ENCODE measurements around the gene NDUFB8.

NDUFB8 gene

DNA sequence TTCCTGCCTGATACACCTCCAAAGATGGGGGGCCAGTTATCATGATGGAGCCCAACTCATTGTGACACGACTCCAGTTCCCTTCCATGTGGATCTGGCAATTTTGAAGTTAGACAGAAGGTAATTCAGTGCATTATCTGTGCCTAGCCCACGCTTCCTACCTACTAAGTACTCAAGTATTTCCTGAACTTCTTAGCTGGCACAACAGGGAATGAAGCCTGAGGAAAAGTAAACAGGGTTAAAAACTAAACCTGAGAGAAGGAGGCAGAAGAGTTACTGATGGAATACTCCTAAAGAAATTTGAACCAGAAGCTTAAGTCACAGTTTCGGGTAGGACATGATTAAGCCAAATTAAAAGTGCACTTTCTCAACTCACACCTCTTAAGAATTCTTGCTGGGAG lies 8.9 kb downstream of the NDUFB8 start:
- Histone ChIP-seq H3K9me3 (ENCODE audit: control insufficient read depth, insufficient read depth, low read length) (no peaks in the 10 kb centered on the region), H3K79me2 (ENCODE audit: control insufficient read depth, low read length) (no peaks in the 10 kb centered on the region), H3K27ac (ENCODE audit: low read depth, low read length) (no peak overlapping the region), H4K20me1 (ENCODE audit: control insufficient read depth, insufficient read depth, low read depth, low read length) (no peaks in the 10 kb centered on the region), H3K4me2 (ENCODE audit: low read length) (no peak overlapping the region), H3K36me3 (ENCODE audit: control insufficient read depth, low read length) (peaks cover 37% of the 10 kb centered on the region), H3K4me3 (ENCODE audit: low read length) (no peak overlapping the region), H3F3A (ENCODE audit: control insufficient read depth, insufficient read depth) (no peaks in the 10 kb centered on the region), H3K27me3 (ENCODE audit: control insufficient read depth, low read length) (no peaks in the 10 kb centered on the region), H3K9me2 (replicated peaks; ENCODE audit: control insufficient read depth, low read length) (no peaks in the 10 kb centered on the region), H3K4me1 (ENCODE audit: control insufficient read depth, low read length) (no peaks in the 10 kb centered on the region)
- TF ChIP-seq, protein P1, sequence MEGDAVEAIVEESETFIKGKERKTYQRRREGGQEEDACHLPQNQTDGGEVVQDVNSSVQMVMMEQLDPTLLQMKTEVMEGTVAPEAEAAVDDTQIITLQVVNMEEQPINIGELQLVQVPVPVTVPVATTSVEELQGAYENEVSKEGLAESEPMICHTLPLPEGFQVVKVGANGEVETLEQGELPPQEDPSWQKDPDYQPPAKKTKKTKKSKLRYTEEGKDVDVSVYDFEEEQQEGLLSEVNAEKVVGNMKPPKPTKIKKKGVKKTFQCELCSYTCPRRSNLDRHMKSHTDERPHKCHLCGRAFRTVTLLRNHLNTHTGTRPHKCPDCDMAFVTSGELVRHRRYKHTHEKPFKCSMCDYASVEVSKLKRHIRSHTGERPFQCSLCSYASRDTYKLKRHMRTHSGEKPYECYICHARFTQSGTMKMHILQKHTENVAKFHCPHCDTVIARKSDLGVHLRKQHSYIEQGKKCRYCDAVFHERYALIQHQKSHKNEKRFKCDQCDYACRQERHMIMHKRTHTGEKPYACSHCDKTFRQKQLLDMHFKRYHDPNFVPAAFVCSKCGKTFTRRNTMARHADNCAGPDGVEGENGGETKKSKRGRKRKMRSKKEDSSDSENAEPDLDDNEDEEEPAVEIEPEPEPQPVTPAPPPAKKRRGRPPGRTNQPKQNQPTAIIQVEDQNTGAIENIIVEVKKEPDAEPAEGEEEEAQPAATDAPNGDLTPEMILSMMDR (IDR thresholded peaks at IDR 0.05; ENCODE audit: low read depth, low read length, poor library complexity, severe bottlenecking) = no peak
- no peak for TF ChIP-seq EZH2phosphoT487 (IDR thresholded peaks at IDR 0.05; ENCODE audit: borderline replicate concordance, low read length)

GRCh38 chr10:100519311-100520051 lies 10.2 kb downstream of the NDUFB8 start, which contains the start of gene SEC31B:
SEC31B (minus strand) TSS chr10:100519861; CDS start chr10:100516952, 2,909 bp downstream.
- Histone ChIP-seq H3K9me3 (ENCODE audit: control insufficient read depth, insufficient read depth, low read length) (no peaks in the 10 kb centered on the region), H3K79me2 (ENCODE audit: control insufficient read depth, low read length) (no peaks in the 10 kb centered on the region), H3K4me1 (ENCODE audit: control insufficient read depth, low read length) (no peaks in the 10 kb centered on the region), H3K27me3 (ENCODE audit: control insufficient read depth, low read length) (no peaks in the 10 kb centered on the region), H3K9me2 (replicated peaks; ENCODE audit: control insufficient read depth, low read length) (no peaks in the 10 kb centered on the region), H3K4me3 (ENCODE audit: low read length) (no peak within 1 kb of the TSS), H3K27ac (ENCODE audit: low read depth, low read length) (no peak within 1 kb of the TSS), H3F3A (ENCODE audit: control insufficient read depth, insufficient read depth) (no peaks in the 10 kb centered on the region), H4K20me1 (ENCODE audit: control insufficient read depth, insufficient read depth, low read depth, low read length) (no peaks in the 10 kb centered on the region), H3K36me3 (ENCODE audit: control insufficient read depth, low read length) (peaks cover 28% of the 10 kb centered on the region), H3K4me2 (ENCODE audit: low read length) (no peak within 1 kb of the TSS)
- TF ChIP-seq EZH2phosphoT487 (IDR thresholded peaks at IDR 0.05; ENCODE audit: borderline replicate concordance, low read length) = no peak

GRCh38 chr10:100518761-100519241 lies 10.9 kb downstream of the NDUFB8 start:
- no peak overlapping the region for H3K4me3 ChIP-seq (ENCODE audit: low read length)
- no peaks in the 10 kb centered on the region for H3K79me2 ChIP-seq (ENCODE audit: control insufficient read depth, low read length)
- no peaks in the 10 kb centered on the region for H4K20me1 ChIP-seq (ENCODE audit: control insufficient read depth, insufficient read depth, low read depth, low read length)
- H3K9me3 ChIP-seq (ENCODE audit: control insufficient read depth, insufficient read depth, low read length) = no peaks in the 10 kb centered on the region
- no peaks in the 10 kb centered on the region for H3K9me2 ChIP-seq (replicated peaks; ENCODE audit: control insufficient read depth, low read length)
- no peaks in the 10 kb centered on the region for H3K4me1 ChIP-seq (ENCODE audit: control insufficient read depth, low read length)
- no peaks in the 10 kb centered on the region for H3K27me3 ChIP-seq (ENCODE audit: control insufficient read depth, low read length)
- H3K4me2 ChIP-seq (ENCODE audit: low read length) = no peak overlapping the region
- H3K27ac ChIP-seq (ENCODE audit: low read depth, low read length) = no peak overlapping the region
- no peak for TF ChIP-seq EZH2phosphoT487 (IDR thresholded peaks at IDR 0.05; ENCODE audit: borderline replicate concordance, low read length)
- TF ChIP-seq, protein P1 (IDR thresholded peaks at IDR 0.05; ENCODE audit: low read depth, low read length, poor library complexity, severe bottlenecking) = peak; percentile 83
- H3K36me3 ChIP-seq (ENCODE audit: control insufficient read depth, low read length) = peaks cover 21% of the 10 kb centered on the region
- no peaks in the 10 kb centered on the region for H3F3A ChIP-seq (ENCODE audit: control insufficient read depth, insufficient read depth)

DNA sequence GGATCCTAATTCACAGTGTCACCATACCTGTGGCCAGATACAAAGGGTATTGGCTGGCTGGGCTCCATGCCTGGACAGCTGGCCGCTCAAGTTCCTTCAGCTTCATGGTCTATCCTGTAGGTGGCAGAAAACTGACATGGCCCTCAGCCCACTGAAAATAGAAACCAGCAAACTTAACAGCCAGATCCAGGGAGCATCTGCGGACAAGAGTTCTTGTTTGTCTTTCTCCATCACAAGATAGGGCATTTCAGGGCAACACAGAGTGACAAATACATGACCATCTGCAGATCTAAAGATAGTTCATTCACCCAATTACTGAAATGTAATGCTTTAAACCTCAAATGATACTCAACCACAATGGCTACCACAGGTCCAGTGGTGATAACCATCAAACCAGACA lies 12.8 kb downstream of the NDUFB8 start:
- no peaks in the 10 kb centered on the region for H3K27me3 ChIP-seq (ENCODE audit: control insufficient read depth, low read length)
- TF ChIP-seq, protein P1 (IDR thresholded peaks at IDR 0.05; ENCODE audit: low read depth, low read length, poor library complexity, severe bottlenecking) = no peak
- no peak for TF ChIP-seq EZH2phosphoT487 (IDR thresholded peaks at IDR 0.05; ENCODE audit: borderline replicate concordance, low read length)
- no peak overlapping the region for H3K4me2 ChIP-seq (ENCODE audit: low read length)
- H3K27ac ChIP-seq (ENCODE audit: low read depth, low read length) = no peak overlapping the region
- no peaks in the 10 kb centered on the region for H3K4me1 ChIP-seq (ENCODE audit: control insufficient read depth, low read length)
- H3F3A ChIP-seq (ENCODE audit: control insufficient read depth, insufficient read depth) = no peaks in the 10 kb centered on the region
- H3K36me3 ChIP-seq (ENCODE audit: control insufficient read depth, low read length) = peaks cover 10% of the 10 kb centered on the region
- no peaks in the 10 kb centered on the region for H3K9me3 ChIP-seq (ENCODE audit: control insufficient read depth, insufficient read depth, low read length)
- no peaks in the 10 kb centered on the region for H3K79me2 ChIP-seq (ENCODE audit: control insufficient read depth, low read length)
- H3K9me2 ChIP-seq (replicated peaks; ENCODE audit: control insufficient read depth, low read length) = no peaks in the 10 kb centered on the region
- no peaks in the 10 kb centered on the region for H4K20me1 ChIP-seq (ENCODE audit: control insufficient read depth, insufficient read depth, low read depth, low read length)
- H3K4me3 ChIP-seq (ENCODE audit: low read length) = no peak overlapping the region

Measured in DOHH2 (cell line).